Activated CD8-positive, alpha-beta memory T cell treated with anti-CD3 and anti-CD28 coated beads, Interleukin-2, amount 50 U/mL, for 24 hours (primary cell): ENCODE measurements around the gene FSD2.

Experiments used
- DNase-seq: peaks from one replicate; pipeline ENCODE4 v3.0.0-alpha.2; 2020; ENCODE audit errors: extremely low read depth

FSD2 gene

GRCh38 chr15:82805994-82806406 lies at the start of gene FSD2:
Gene FSD2, minus strand, starts transcription at chr15:82806069. Its CDS starts 18,679 bp downstream, at chr15:82787390.
- DNase-seq, result no peak

GRCh38 chr15:82854554-82854953 lies 48.7 kb upstream of the FSD2 start:
- DNase-seq, result no peak

- DNase-seq, result no peak
These were observed 47.2 kb upstream of the FSD2 start for GRCh38 chr15:82852941-82853561.

GRCh38 chr15:82851981-82852511 lies 46.2 kb upstream of the FSD2 start:
- no peak for DNase-seq

GRCh38 chr15:82851306-82851850 lies 45.5 kb upstream of the FSD2 start:
- DNase-seq, result no peak

- no peak for DNase-seq
These were observed 44.9 kb upstream of the FSD2 start for GRCh38 chr15:82850731-82851130.

GRCh38 chr15:82849556-82850512 lies 44.0 kb upstream of the FSD2 start:
- no peak for DNase-seq

GRCh38 chr15:82848241-82848993 lies 42.5 kb upstream of the FSD2 start:
- no peak for DNase-seq

GRCh38 chr15:82847703-82848102 lies 41.8 kb upstream of the FSD2 start:
- no peak for DNase-seq

- no peak for DNase-seq
These were observed 40.8 kb upstream of the FSD2 start for GRCh38 chr15:82846621-82847020.

- DNase-seq, result no peak
These were observed 39.8 kb upstream of the FSD2 start for GRCh38 chr15:82845686-82846085.

GRCh38 chr15:82843566-82843965 lies 37.7 kb upstream of the FSD2 start:
- DNase-seq, result no peak

- no peak for DNase-seq
These were observed 34.3 kb upstream of the FSD2 start for GRCh38 chr15:82840166-82840565.

- DNase-seq, result no peak
These were observed 33.3 kb upstream of the FSD2 start for GRCh38 chr15:82839136-82839535.

GRCh38 chr15:82838096-82838735 lies 32.3 kb upstream of the FSD2 start:
- DNase-seq, result no peak

GRCh38 chr15:82835391-82835917 lies 29.6 kb upstream of the FSD2 start:
- DNase-seq, result no peak

GRCh38 chr15:82833362-82833682 lies 27.5 kb upstream of the FSD2 start:
- no peak for DNase-seq

- DNase-seq, result no peak
These were observed 26.9 kb upstream of the FSD2 start for GRCh38 chr15:82832601-82833361.

GRCh38 chr15:82831894-82832600 lies 26.2 kb upstream of the FSD2 start:
- no peak for DNase-seq
